ENCODE results near the gene ST3GAL5. TPM values are rescaled to one million over a fixed set of nuclear protein-coding genes. Genes with fewer than 3 reads are reported as not detected.

The ST3GAL5 gene
- total RNA-seq, 1 experiment from 2014 or later = 25.3 TPM

DNA sequence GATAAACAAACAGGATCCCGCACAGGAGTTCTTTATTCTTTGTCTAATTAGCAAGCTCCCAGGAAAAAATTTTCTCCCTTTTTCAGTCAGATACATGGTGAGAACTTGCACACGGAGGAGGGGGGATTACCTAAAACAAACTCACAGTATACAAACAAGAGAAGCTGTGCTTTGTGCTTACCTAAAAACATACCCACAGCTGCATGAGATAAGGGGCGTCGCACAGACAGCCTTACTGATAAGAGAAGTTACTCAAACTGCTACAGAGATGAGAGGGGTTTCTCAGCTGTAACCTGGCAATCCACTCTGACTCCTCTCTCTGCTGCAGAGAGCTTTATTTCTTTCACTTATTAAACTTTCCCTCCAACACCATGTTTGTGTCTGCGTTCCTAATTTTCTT lies 32.9 kb upstream of the ST3GAL5 start:
- H3K27ac ChIP-seq (ENCODE audit: low read depth, low read length, poor library complexity, severe bottlenecking) = no peak overlapping the region
- no peak overlapping the region for H3K4me3 ChIP-seq (ENCODE audit: low read depth, low read length, poor library complexity, severe bottlenecking)
- DNase-seq (ENCODE audit: low spot score) = no peak
- no peaks in the 10 kb centered on the region for H3K36me3 ChIP-seq (ENCODE audit: insufficient read depth, low read length, poor library complexity, severe bottlenecking)
- CTCF ChIA-PET = no interaction called here
- no peak for TF ChIP-seq EZH2 (IDR thresholded peaks at IDR 0.05; ENCODE audit: borderline replicate concordance, low read depth, low read length, poor library complexity, severe bottlenecking)
- TF ChIP-seq, protein P1, sequence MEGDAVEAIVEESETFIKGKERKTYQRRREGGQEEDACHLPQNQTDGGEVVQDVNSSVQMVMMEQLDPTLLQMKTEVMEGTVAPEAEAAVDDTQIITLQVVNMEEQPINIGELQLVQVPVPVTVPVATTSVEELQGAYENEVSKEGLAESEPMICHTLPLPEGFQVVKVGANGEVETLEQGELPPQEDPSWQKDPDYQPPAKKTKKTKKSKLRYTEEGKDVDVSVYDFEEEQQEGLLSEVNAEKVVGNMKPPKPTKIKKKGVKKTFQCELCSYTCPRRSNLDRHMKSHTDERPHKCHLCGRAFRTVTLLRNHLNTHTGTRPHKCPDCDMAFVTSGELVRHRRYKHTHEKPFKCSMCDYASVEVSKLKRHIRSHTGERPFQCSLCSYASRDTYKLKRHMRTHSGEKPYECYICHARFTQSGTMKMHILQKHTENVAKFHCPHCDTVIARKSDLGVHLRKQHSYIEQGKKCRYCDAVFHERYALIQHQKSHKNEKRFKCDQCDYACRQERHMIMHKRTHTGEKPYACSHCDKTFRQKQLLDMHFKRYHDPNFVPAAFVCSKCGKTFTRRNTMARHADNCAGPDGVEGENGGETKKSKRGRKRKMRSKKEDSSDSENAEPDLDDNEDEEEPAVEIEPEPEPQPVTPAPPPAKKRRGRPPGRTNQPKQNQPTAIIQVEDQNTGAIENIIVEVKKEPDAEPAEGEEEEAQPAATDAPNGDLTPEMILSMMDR (conservative IDR thresholded peaks at IDR 0.05; ENCODE audit: low read depth, low read length) = no peak
- H3K27me3 ChIP-seq (replicated peaks; ENCODE audit: insufficient read depth, low read depth, low read length, poor library complexity) = no peaks in the 10 kb centered on the region
- no TSS peak for BruUV-seq (replicated peaks)
- no peaks in the 10 kb centered on the region for H3K9me3 ChIP-seq (ENCODE audit: low read depth, low read length, poor library complexity, severe bottlenecking)
- POLR2A ChIA-PET (ENCODE audit: low non-redundant PET) = no interaction called here
- intact Hi-C loops (cut with micrococcal nuclease; ENCODE audit: unreplicated experiment) = no loop called here
- H3K4me1 ChIP-seq (ENCODE audit: insufficient read depth, low read length, poor library complexity, severe bottlenecking) = peaks cover 4% of the 10 kb centered on the region

DNA sequence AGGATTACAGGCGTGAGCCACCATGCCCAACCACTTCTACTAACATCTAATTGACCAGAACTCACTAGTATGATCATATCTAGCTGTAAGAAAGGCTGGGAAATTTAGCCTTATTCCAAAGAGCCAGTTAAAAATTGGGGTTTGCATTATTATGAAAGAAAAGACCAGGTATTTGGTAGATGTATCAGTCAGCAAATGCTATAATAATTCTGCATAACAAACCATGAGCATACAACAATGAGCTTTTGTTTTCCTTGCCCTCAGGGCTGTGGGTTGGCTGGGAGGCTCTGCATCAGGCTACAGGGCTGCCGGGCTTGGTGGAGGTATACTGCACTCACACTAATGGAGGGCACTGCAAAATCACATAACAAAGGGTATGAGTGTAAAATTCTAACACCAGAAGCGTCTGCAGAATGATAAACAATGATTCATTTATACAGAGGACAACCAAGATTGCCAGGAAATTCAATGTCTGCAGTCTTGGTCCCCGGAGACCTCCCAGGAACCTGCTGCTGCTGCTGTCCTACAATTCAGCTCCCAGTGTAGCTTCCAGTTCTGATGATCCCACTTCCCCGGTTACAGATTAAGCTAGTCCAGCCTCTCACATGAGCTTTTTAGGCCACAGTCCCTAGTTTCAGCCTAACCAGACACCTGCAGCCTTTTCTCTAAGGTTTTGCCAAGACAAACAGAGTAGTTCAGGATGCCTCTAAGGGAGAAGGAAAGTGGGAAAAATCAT lies 32.2 kb upstream of the ST3GAL5 start:
- Histone ChIP-seq H3K27me3 (replicated peaks; ENCODE audit: insufficient read depth, low read depth, low read length, poor library complexity) (no peaks in the 10 kb centered on the region), H3K4me3 (ENCODE audit: low read depth, low read length, poor library complexity, severe bottlenecking) (no peak overlapping the region), H3K9me3 (ENCODE audit: low read depth, low read length, poor library complexity, severe bottlenecking) (no peaks in the 10 kb centered on the region), H3K4me1 (ENCODE audit: insufficient read depth, low read length, poor library complexity, severe bottlenecking) (peaks cover 4% of the 10 kb centered on the region), H3K36me3 (ENCODE audit: insufficient read depth, low read length, poor library complexity, severe bottlenecking) (no peaks in the 10 kb centered on the region), H3K27ac (ENCODE audit: low read depth, low read length, poor library complexity, severe bottlenecking) (no peak overlapping the region)
- peak; percentile 69 for DNase-seq (ENCODE audit: low spot score)
- intact Hi-C loops (cut with micrococcal nuclease; ENCODE audit: unreplicated experiment) = no loop called here
- BruUV-seq (replicated peaks) = no TSS peak
- POLR2A ChIA-PET (ENCODE audit: low non-redundant PET) = no interaction called here
- CTCF ChIA-PET = no interaction called here
- TF ChIP-seq, protein P1 (conservative IDR thresholded peaks at IDR 0.05; ENCODE audit: low read depth, low read length) = no peak
- no peak for TF ChIP-seq EZH2 (IDR thresholded peaks at IDR 0.05; ENCODE audit: borderline replicate concordance, low read depth, low read length, poor library complexity, severe bottlenecking)

DNA sequence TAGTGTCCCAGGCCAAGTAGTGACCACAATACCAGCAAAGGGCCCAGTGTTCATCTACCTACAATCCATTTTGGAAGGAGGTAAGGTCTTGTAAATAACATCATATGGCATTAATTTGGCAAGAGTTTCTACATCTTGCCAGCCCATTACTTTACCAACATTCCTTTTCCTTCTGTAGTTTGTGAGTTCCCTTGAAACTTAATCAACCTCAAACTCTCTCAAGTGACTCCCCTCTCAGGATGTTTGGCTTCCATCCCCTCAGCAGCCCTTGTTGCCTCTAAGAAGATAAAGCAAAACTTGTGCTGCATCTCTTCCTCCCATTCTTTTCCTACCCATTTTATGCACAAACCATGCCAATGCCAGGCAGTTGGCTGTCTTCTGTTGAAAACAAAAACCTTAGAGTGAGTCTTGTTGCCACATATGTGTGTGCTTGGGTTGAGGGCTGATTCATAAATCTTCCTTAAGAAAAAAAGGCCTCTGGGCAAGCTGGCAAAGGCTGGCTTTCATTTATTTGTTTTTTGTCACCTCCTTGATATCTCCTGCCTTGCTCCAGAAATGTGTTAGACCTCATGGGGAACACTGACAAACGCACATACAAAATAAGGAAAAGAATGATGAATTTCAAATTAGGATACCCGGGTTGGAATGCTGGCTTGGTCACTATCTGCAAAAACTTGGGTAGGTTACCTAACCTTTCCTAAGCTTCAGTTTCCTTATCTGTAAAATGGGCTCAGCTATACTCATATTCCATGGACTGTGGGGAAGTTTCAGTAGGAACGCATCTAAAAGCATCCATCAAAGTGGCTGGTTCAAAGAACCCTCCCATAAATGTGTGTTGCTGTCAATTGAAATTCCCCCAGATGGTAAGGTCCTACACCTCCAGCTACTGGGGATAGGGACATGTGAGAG lies 29.4 kb upstream of the ST3GAL5 start:
- POLR2A ChIA-PET (ENCODE audit: low non-redundant PET) = no interaction called here
- CTCF ChIA-PET = no interaction called here
- no peak for TF ChIP-seq EZH2 (IDR thresholded peaks at IDR 0.05; ENCODE audit: borderline replicate concordance, low read depth, low read length, poor library complexity, severe bottlenecking)
- TF ChIP-seq, protein P1 (conservative IDR thresholded peaks at IDR 0.05; ENCODE audit: low read depth, low read length) = no peak
- intact Hi-C loops (cut with micrococcal nuclease; ENCODE audit: unreplicated experiment) = no loop called here
- no peak overlapping the region for H3K4me3 ChIP-seq (ENCODE audit: low read depth, low read length, poor library complexity, severe bottlenecking)
- no peaks in the 10 kb centered on the region for H3K27me3 ChIP-seq (replicated peaks; ENCODE audit: insufficient read depth, low read depth, low read length, poor library complexity)
- no peaks in the 10 kb centered on the region for H3K9me3 ChIP-seq (ENCODE audit: low read depth, low read length, poor library complexity, severe bottlenecking)
- peaks cover 4% of the 10 kb centered on the region for H3K4me1 ChIP-seq (ENCODE audit: insufficient read depth, low read length, poor library complexity, severe bottlenecking)
- no peaks in the 10 kb centered on the region for H3K36me3 ChIP-seq (ENCODE audit: insufficient read depth, low read length, poor library complexity, severe bottlenecking)
- BruUV-seq (replicated peaks) = no TSS peak
- H3K27ac ChIP-seq (ENCODE audit: low read depth, low read length, poor library complexity, severe bottlenecking) = no peak overlapping the region
- no peak for DNase-seq (ENCODE audit: low spot score)

Data from A673 (cell line).